GM12878 (cell line): ENCODE measurements around the gene KIF20B. TPM values are rescaled to one million over a fixed set of nuclear protein-coding genes. Genes with fewer than 3 reads are reported as not detected.
A peak's percentile ranks its signal among the peaks of the same experiment; 100 is the strongest.

Experiments
- BHLHE40 ChIP-seq, 2 experiments: fragments of 450-650 bp in 1 of 2; IDR thresholded peaks; 2 replicates each; pipeline ENCODE4 v1.6.1; 2011 to 2017; ENCODE audit warnings: low read depth in 2 of 2, borderline replicate concordance in 1 of 2, improper control_type of control experiment in 1 of 2, low read length in 1 of 2, mild to moderate bottlenecking in 1 of 2
- CHD2 ChIP-seq: IDR thresholded peaks from 2 replicates; pipeline ENCODE4 v1.6.1; 2011; ENCODE audit warnings: low read depth, low read length, improper control_type of control experiment, borderline replicate concordance
- DPF2 ChIP-seq: fragments of 450-650 bp; IDR thresholded peaks from 2 replicates; pipeline ENCODE4 v1.6.1; 2017; ENCODE audit warnings: mild to moderate bottlenecking
- EED ChIP-seq: sonication (generic); IDR thresholded peaks from 2 replicates; pipeline ENCODE4 v1.6.1; 2016; ENCODE audit warnings: antibody characterized with exemption, low read depth
- EP300 ChIP-seq, 2 experiments: fragments of 150-350 bp in 1 of 2; IDR thresholded peaks; 2 replicates each; pipeline ENCODE4 v1.6.1; 2011 to 2012; ENCODE audit warnings: low read depth in 2 of 2, low read length in 2 of 2, borderline replicate concordance in 1 of 2, improper control_type of control experiment in 1 of 2, inconsistent platforms in 1 of 2; ENCODE audit not compliant: control insufficient read depth in 1 of 2
- EZH2 ChIP-seq: IDR thresholded peaks from 2 replicates; pipeline ENCODE4 v1.6.1; 2012; ENCODE audit warnings: low read depth, mild to moderate bottlenecking, control low read depth, inconsistent platforms, low read length, borderline replicate concordance; ENCODE audit not compliant: control insufficient read depth
- FOXM1 ChIP-seq: IDR thresholded peaks from 2 replicates; pipeline ENCODE4 v1.6.1; 2012; ENCODE audit warnings: low read depth, mild to moderate bottlenecking, inconsistent platforms, low read length, moderate library complexity
- IKZF1 ChIP-seq: fragments of 450-650 bp; conservative IDR thresholded peaks from 2 replicates; pipeline ENCODE4 v1.6.1; 2017; ENCODE audit warnings: antibody characterized with exemption, mild to moderate bottlenecking
- IRF4 ChIP-seq: IDR thresholded peaks from 2 replicates; pipeline ENCODE4 v1.6.1; 2011; ENCODE audit warnings: low read depth, low read length
- JUNB ChIP-seq: IDR thresholded peaks from 2 replicates; pipeline ENCODE4 v1.6.1; 2016; ENCODE audit warnings: antibody characterized with exemption, mild to moderate bottlenecking
- MTA2 ChIP-seq: fragments of 450-650 bp; IDR thresholded peaks from 2 replicates; pipeline ENCODE4 v1.6.1; 2016; ENCODE audit warnings: low read depth, mild to moderate bottlenecking, moderate library complexity
- NFIC ChIP-seq: IDR thresholded peaks from 2 replicates; pipeline ENCODE4 v1.6.1; 2012; ENCODE audit warnings: low read depth, mild to moderate bottlenecking, inconsistent platforms, low read length, moderate library complexity
- NFYB ChIP-seq: IDR thresholded peaks from 2 replicates; pipeline ENCODE4 v1.6.1; 2011; ENCODE audit warnings: low read depth, mild to moderate bottlenecking, low read length, improper control_type of control experiment, moderate library complexity; ENCODE audit not compliant: insufficient read depth
- NR2F1 ChIP-seq: fragments of 450-650 bp; conservative IDR thresholded peaks from 2 replicates; pipeline ENCODE4 v1.6.1; 2017; ENCODE audit warnings: mild to moderate bottlenecking
- PAX5 ChIP-seq: IDR thresholded peaks from 2 replicates; pipeline ENCODE4 v1.6.1; 2011; ENCODE audit warnings: low read depth, low read length, borderline replicate concordance
- PKNOX1 ChIP-seq: fragments of 450-650 bp; IDR thresholded peaks from 2 replicates; pipeline ENCODE4 v1.6.1; 2016; ENCODE audit warnings: mild to moderate bottlenecking
- PML ChIP-seq: IDR thresholded peaks from 2 replicates; pipeline ENCODE4 v1.6.1; 2012; ENCODE audit warnings: low read length, inconsistent platforms
- POLR2A ChIP-seq: IDR thresholded peaks from 2 replicates; pipeline ENCODE4 v1.6.1; 2011; ENCODE audit warnings: low read depth, mild to moderate bottlenecking, low read length
- RELA ChIP-seq: fragments of 450-650 bp; IDR thresholded peaks from 2 replicates; pipeline ENCODE4 v1.8.0; 2014; ENCODE audit warnings: borderline replicate concordance; ENCODE audit not compliant: partially characterized antibody
- SKIL ChIP-seq: fragments of 450-650 bp; IDR thresholded peaks from 2 replicates; pipeline ENCODE4 v1.6.1; 2017; ENCODE audit warnings: mild to moderate bottlenecking, low read depth, inconsistent platforms; ENCODE audit not compliant: poor library complexity, severe bottlenecking
- TBL1XR1 ChIP-seq: IDR thresholded peaks from 2 replicates; pipeline ENCODE4 v1.6.1; 2012; ENCODE audit warnings: low read depth, low read length, improper control_type of control experiment
- TCF3 ChIP-seq: IDR thresholded peaks from 2 replicates; pipeline ENCODE4 v1.6.1; 2012; ENCODE audit warnings: low read depth, mild to moderate bottlenecking, low read length, borderline replicate concordance; ENCODE audit not compliant: insufficient read depth
- ZNF207 ChIP-seq: fragments of 450-650 bp; IDR thresholded peaks from 2 replicates; pipeline ENCODE4 v1.6.1; 2014; ENCODE audit warnings: antibody characterized with exemption, mild to moderate bottlenecking, borderline replicate concordance
- ZNF24 ChIP-seq: fragments of 450-650 bp; IDR thresholded peaks from 2 replicates; pipeline ENCODE4 v1.6.1; 2017; ENCODE audit warnings: antibody characterized with exemption, mild to moderate bottlenecking
- ZNF384 ChIP-seq: IDR thresholded peaks from 2 replicates; pipeline ENCODE4 v1.6.1; 2012; ENCODE audit warnings: low read depth, mild to moderate bottlenecking, low read length, improper control_type of control experiment, borderline replicate concordance
- polyA plus RNA-seq, 11 experiments: library from polyadenylated mRNA; depleted of rRNA in 4 of 11; unstranded in 6 of 11; stranded (reverse) in 5 of 11; fragments of >200 nt; fragmentation: Nextera tagmentation in 4 of 11; fragmentation: Illumina TruSeq in 1 of 11; extraction: Ambion mirVana in 4 of 11; extraction: Trizol in 1 of 11; gene quantifications; 1 replicate in 1 of 11; 2 replicates in 10 of 11; pipeline versions ENCODE4 v1.2.1 to v1.2.3, GENCODE V29; 2011 to 2016; ENCODE audit warnings: inconsistent platforms in 2 of 11, missing spikeins in 2 of 11, low read depth in 1 of 11
- total RNA-seq, 4 experiments: library from RNA; depleted of rRNA in 3 of 4; stranded (reverse); fragments of >200 nt in 3 of 4; fragmentation: Illumina TruSeq in 1 of 4; extraction: Trizol in 1 of 4; gene quantifications; 2 replicates each; pipeline versions ENCODE4 v1.2.1 to v1.2.3, GENCODE V29; 2013 to 2021
- TF ChIP-seq, protein P1 (sequence below): fragments of 450-650 bp; IDR thresholded peaks from 2 replicates; pipeline ENCODE4 v1.6.1; 2017; ENCODE audit warnings: borderline replicate concordance
- TF ChIP-seq, protein P2 (sequence below): IDR thresholded peaks from 2 replicates; pipeline ENCODE4 v1.6.1; 2012; ENCODE audit warnings: low read length, inconsistent platforms

KIF20B gene
- total and polyA plus RNA-seq, 10 of the 15 experiments (the other 5 are each of a cell fraction or from before 2014, with no cell fraction given): 15.6 to 67.7 (median 44.3) TPM

GRCh38 chr10:89653410-89653869 is 48.0 kb upstream of the KIF20B start (continued):
- TF ChIP-seq, protein P1, sequence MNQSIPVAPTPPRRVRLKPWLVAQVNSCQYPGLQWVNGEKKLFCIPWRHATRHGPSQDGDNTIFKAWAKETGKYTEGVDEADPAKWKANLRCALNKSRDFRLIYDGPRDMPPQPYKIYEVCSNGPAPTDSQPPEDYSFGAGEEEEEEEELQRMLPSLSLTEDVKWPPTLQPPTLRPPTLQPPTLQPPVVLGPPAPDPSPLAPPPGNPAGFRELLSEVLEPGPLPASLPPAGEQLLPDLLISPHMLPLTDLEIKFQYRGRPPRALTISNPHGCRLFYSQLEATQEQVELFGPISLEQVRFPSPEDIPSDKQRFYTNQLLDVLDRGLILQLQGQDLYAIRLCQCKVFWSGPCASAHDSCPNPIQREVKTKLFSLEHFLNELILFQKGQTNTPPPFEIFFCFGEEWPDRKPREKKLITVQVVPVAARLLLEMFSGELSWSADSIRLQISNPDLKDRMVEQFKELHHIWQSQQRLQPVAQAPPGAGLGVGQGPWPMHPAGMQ: 0 out of 2 replicates have a peak, but pooled peaks have one; percentile 11
- TF ChIP-seq, protein P2, sequence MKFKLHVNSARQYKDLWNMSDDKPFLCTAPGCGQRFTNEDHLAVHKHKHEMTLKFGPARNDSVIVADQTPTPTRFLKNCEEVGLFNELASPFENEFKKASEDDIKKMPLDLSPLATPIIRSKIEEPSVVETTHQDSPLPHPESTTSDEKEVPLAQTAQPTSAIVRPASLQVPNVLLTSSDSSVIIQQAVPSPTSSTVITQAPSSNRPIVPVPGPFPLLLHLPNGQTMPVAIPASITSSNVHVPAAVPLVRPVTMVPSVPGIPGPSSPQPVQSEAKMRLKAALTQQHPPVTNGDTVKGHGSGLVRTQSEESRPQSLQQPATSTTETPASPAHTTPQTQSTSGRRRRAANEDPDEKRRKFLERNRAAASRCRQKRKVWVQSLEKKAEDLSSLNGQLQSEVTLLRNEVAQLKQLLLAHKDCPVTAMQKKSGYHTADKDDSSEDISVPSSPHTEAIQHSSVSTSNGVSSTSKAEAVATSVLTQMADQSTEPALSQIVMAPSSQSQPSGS: peak; percentile 86
- no peak for TF ChIP-seq PML
- no peak for TF ChIP-seq PAX5
- TF ChIP-seq POLR2A: no peak
- TF ChIP-seq DPF2: 0 out of 2 replicates have a peak, but pooled peaks have one; percentile 20
- peak; percentile 93 for TF ChIP-seq EED
- peak; percentile 66; the same call in 1 of the 2 replicates for TF ChIP-seq IRF4
- TF ChIP-seq EP300 (IDR thresholded peaks at IDR 0.05; ENCODE audit: borderline replicate concordance in 1 of 2, control insufficient read depth in 1 of 2, low read depth in 2 of 2, low read length in 2 of 2): peak; percentile 83 to 84
- no peak for TF ChIP-seq PKNOX1
- TF ChIP-seq SKIL: peak; percentile 64
- peak; percentile 73; the same call in 1 of the 2 replicates for TF ChIP-seq FOXM1
- no peak for TF ChIP-seq ZNF207
- no peak for TF ChIP-seq RELA
- TF ChIP-seq ZNF384: peak; percentile 68; the same call in 1 of the 2 replicates
- TF ChIP-seq TBL1XR1: peak; percentile 92
- TF ChIP-seq MTA2: peak; percentile 86
- TF ChIP-seq NFYB: peak; percentile 57; the same call in 1 of the 2 replicates
- TF ChIP-seq NR2F1: peak; percentile 34; the same call in 1 of the 2 replicates
- peak; percentile 95 for TF ChIP-seq NFIC
- TF ChIP-seq TCF3: 0 out of 2 replicates have a peak, but pooled peaks have one; percentile 21
- peak; percentile 76 for TF ChIP-seq IKZF1
- TF ChIP-seq EZH2: peak; percentile 54; the same call in 1 of the 2 replicates
- no peak for TF ChIP-seq CHD2
- TF ChIP-seq JUNB: peak; percentile 79
- TF ChIP-seq BHLHE40 (IDR thresholded peaks at IDR 0.05; ENCODE audit: borderline replicate concordance in 1 of 2, low read depth in 2 of 2, low read length in 1 of 2): peak; percentile 92 to 93
- TF ChIP-seq ZNF24: peak; percentile 62
